Left ventricle myocardium superior (tissue), 1 donor: Measurements from ENCODE around the gene ACTN4. TPM values are rescaled to one million over a fixed set of nuclear protein-coding genes. Genes with fewer than 3 reads are reported as not detected.
"Not testable (repeated sequence)": the region's sequence is repeated elsewhere in the genome, so short reads cannot be mapped to it uniquely, and the experiment has no call there.

ENCODE experiments used
- ATAC-seq: fragments of 200-7000 bp; cut with Tn5 transposase; one replicate; pipeline ENCODE4 v1.9.1; 2020; ENCODE audit warnings: mild to moderate bottlenecking, moderate library complexity
- DNase-seq: peaks from one replicate; pipeline ENCODE4 v3.0.0-alpha.2; 2020
- intact Hi-C: fragments of 100-400 bp; cut with micrococcal nuclease; formaldehyde crosslinking; loops from one replicate; pipeline ENCODE4 v1.11.0; 2022
- total RNA-seq: library from RNA; stranded (reverse); fragmentation: NEBNext Ultra II Directional; extraction: Animal tissue kit (Norgen Biotek cat#: 25700); gene quantifications from one replicate; pipeline ENCODE4 v1.2.1, GENCODE V29; 2021
- donor health status: DM: no; HTN: yes; CAD: no; lungs with severe emphysema.

ACTN4 gene
- total RNA-seq, 1 donor from 2014 or later: 131 TPM

- ATAC-seq: peak; percentile 95
- DNase-seq, intact Hi-C loops: not testable (repeated sequence)
Observed at GRCh38 chr19:38770949-38771275, 123.5 kb downstream of the ACTN4 start.

GRCh38 chr19:38771569-38771968, 124.1 kb downstream of the ACTN4 start:
- intact Hi-C loops, DNase-seq: not testable (repeated sequence)

DNA sequence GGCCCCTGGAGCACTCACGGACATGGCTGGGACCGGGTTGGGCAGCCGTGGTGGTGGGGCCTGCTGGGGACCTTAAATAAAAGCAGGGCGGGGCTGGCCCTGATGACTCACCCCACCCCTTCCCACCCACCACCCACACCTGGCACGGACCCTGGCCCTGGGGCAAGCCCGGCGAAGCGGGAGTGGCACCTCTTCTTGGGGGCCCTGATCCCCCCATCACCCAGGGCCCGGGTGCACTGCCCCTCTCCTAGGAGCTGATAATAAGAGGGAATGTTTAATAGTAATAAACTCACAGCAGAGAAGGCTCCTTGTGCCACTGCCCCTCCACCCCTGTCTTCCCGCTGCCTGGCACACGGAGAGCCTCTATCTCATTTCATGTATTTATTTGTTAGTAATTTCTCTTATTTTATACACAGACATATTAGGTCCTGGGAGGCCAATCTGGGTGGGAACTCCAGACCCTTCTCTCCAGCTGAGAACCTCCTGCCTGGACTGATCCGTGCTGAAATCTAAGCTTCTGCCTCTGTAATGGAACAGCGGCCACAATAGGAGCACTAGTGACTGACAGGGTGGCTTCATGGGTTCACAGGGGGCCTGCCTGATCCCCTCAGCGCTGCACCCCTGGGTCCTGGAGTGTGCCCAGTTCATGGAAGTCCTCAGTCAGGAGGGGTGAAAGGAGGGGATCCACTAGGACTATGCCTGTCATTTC, 126.2 kb downstream of the ACTN4 start, which contains the start of gene LGALS7:
Gene LGALS7, minus strand, starts transcription at position 49 of the 709 bp plus-strand sequence. Its CDS starts 25 bp downstream, at position 24.
- DNase-seq (no peak), ATAC-seq (no peak)
- intact Hi-C loops: no loop called here

More at GRCh38 chr19:38771569-38771968, 124.1 kb downstream of the ACTN4 start:
- not testable (repeated sequence) for ATAC-seq

DNA sequence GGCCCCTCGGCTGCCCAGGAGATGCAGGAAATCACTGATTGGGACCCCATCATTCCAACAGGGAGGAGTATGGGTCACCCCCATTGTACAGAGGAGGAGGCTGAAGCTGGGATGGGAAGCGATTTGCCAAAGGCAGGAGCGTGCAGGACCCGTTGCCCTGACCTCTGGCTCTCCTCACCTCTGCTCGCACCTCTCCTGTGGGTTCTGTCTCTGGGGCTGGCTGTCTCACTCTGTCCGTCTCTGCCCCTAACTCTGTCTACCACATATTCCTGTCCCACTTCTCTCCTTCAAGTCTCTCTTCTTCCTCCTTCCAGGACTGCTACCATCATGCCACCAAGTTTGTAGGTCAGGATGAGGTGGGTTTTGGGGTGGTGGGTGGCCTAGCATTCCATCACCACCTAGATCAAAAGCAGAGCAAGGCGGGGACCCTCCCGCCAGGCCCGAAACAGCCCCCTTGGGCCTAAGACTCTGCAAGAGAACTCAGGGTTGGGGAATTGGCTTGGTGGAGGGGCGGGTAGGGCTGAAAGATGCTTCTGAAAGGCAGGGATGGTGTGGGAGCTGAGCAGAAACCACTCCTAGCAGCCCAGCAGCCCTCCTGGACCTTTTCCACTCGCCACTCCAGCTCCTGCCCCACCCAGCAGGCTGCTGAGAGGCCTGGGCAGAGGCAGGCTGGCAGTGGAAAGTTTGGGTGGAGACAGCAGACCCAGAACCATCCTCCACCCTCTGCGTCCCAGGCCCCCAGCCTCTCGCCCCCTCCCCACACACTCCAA, 126.9 kb downstream of the ACTN4 start:
- DNase-seq (no peak), ATAC-seq (no peak)
- intact Hi-C loops: no loop called here

DNA sequence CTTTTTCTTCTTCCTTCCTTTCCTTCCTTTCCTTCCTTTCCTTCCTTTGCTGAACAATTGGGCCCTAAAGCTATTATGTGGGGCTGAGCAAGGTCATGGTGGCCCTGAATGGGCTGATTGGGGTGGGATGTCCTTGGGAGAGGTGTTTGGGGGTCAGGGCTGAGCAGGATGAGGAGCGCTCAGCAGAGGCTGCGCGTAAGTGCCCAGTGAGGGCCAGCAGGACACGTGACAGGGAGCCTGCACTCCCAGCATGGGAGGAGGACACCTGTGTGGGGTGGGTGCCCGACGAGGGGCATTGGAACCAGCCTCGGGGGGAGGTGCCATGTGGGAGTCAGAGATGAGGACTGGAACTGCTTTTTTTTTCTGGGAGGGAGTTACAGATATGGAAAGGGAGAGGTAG, 131.3 kb downstream of the ACTN4 start:
- intact Hi-C loops: no loop called here
- no peak for ATAC-seq
- no peak for DNase-seq

- ATAC-seq (no peak), DNase-seq (no peak)
- intact Hi-C loops: no loop called here
Observed at GRCh38 chr19:38780443-38780842, 133.0 kb downstream of the ACTN4 start.

- ATAC-seq: peak; percentile 20
- intact Hi-C loops: no loop called here
- DNase-seq: no peak
Observed at GRCh38 chr19:38781058-38781457, 133.6 kb downstream of the ACTN4 start.

Other genes starting within 250 kb of the ACTN4 start
- 11.9 TPM for gene FAM98C, start 244.6 kb upstream of the ACTN4 start, total RNA-seq
- gene RASGRP4, start 221.4 kb upstream of the ACTN4 start, total RNA-seq: 1.2 TPM
- 1.1 TPM for gene RYR1, start 214.0 kb upstream of the ACTN4 start, total RNA-seq
- 1.8 TPM for gene MAP4K1, start 29.7 kb upstream of the ACTN4 start, total RNA-seq
- gene EIF3K, start 28.5 kb upstream of the ACTN4 start, total RNA-seq: 674 TPM
- not detected for gene CAPN12, start 96.8 kb downstream of the ACTN4 start, total RNA-seq
- gene LGALS7, start 125.9 kb downstream of the ACTN4 start, total RNA-seq: not detected
- gene LGALS7B, start 141.6 kb downstream of the ACTN4 start, total RNA-seq: not detected
- 0.47 TPM for gene LGALS4, start 165.3 kb downstream of the ACTN4 start, total RNA-seq
- gene ECH1, start 184.1 kb downstream of the ACTN4 start, total RNA-seq: 1,171 TPM
- gene HNRNPL, start 202.3 kb downstream of the ACTN4 start, total RNA-seq: 171 TPM
- 4.5 TPM for gene RINL, start 230.6 kb downstream of the ACTN4 start, total RNA-seq